ENCODE results near the gene MYO1H. TPM values are rescaled to one million over a fixed set of nuclear protein-coding genes. Genes with fewer than 3 reads are reported as not detected.

MYO1H gene
- total and polyA plus RNA-seq, 2 of the 13 experiments (the other 11 are each of a cell fraction or from before 2014, with no cell fraction given) = not detected

- 0 out of 2 replicates have a peak, but pooled peaks have one; percentile 28 for TF ChIP-seq ZBTB10 (CRISPR knock-in tag; IDR thresholded peaks at IDR 0.05; ENCODE audit: borderline replicate concordance)
- no peak for TF ChIP-seq EEA1 (CRISPR knock-in tag; IDR thresholded peaks at IDR 0.05; ENCODE audit: borderline replicate concordance)
- TF ChIP-seq ZNF496 (CRISPR knock-in tag; IDR thresholded peaks at IDR 0.05; ENCODE audit: insufficient replicate concordance) = no peak
- TF ChIP-seq MED13 (CRISPR knock-in tag; IDR thresholded peaks at IDR 0.05) = no peak
- TF ChIP-seq ATF6 (CRISPR knock-in tag; conservative IDR thresholded peaks at IDR 0.05) = no peak
- peak; percentile 38 for TF ChIP-seq FOSL2 (CRISPR knock-in tag; IDR thresholded peaks at IDR 0.05)
- no peak for TF ChIP-seq MIER3 (CRISPR knock-in tag; IDR thresholded peaks at IDR 0.05; ENCODE audit: borderline replicate concordance)
- no peak; the same call in 1 of the 2 replicates for TF ChIP-seq ZNF576 (CRISPR knock-in tag; IDR thresholded peaks at IDR 0.05)
- TF ChIP-seq PRPF4 (IDR thresholded peaks at IDR 0.05; ENCODE audit: low read depth, low read length, poor library complexity, severe bottlenecking) = no peak
- TF ChIP-seq SRSF4 (IDR thresholded peaks at IDR 0.05; ENCODE audit: low read depth, low read length, poor library complexity, severe bottlenecking) = no peak
- TF ChIP-seq GFI1 (CRISPR knock-in tag; IDR thresholded peaks at IDR 0.05; ENCODE audit: borderline replicate concordance) = peak; percentile 55; the same call in 1 of the 2 replicates
- TF ChIP-seq IRF9 (CRISPR knock-in tag; IDR thresholded peaks at IDR 0.05; ENCODE audit: borderline replicate concordance) = peak; percentile 59; the same call in 1 of the 2 replicates
- TF ChIP-seq ZFP1 (CRISPR knock-in tag; IDR thresholded peaks at IDR 0.05) = no peak
- no peak for TF ChIP-seq ZNF296 (CRISPR knock-in tag; conservative IDR thresholded peaks at IDR 0.05)
- no peak for TF ChIP-seq ZNF382 (CRISPR knock-in tag; IDR thresholded peaks at IDR 0.05; ENCODE audit: borderline replicate concordance)
- TF ChIP-seq ZNF770 (CRISPR knock-in tag; IDR thresholded peaks at IDR 0.05) = peak; percentile 55; the same call in 1 of the 2 replicates
- TF ChIP-seq KLF13 (CRISPR knock-in tag; IDR thresholded peaks at IDR 0.05) = no peak
- TF ChIP-seq ARID2 (CRISPR knock-in tag; IDR thresholded peaks at IDR 0.05; ENCODE audit: borderline replicate concordance) = no peak
- TF ChIP-seq ZNF274 (CRISPR knock-in tag; IDR thresholded peaks at IDR 0.05) = peak; percentile 60; the same call in 1 of the 2 replicates
- no peak for TF ChIP-seq SOX5 (CRISPR knock-in tag; IDR thresholded peaks at IDR 0.05; ENCODE audit: borderline replicate concordance)
- peak; percentile 43; the same call in 1 of the 2 replicates for TF ChIP-seq ZBTB42 (CRISPR knock-in tag; IDR thresholded peaks at IDR 0.05)
Observed at GRCh38 chr12:109477185-109477962, 129.7 kb downstream of the MYO1H start, which contains the start of the genes KCTD10 and UBE3B (continued).

Data from HepG2 (cell line).